NB4 (cell line): ENCODE results near the gene ANKRD39.

ENCODE experiments used
- DNase-seq: peaks from one replicate; pipeline ENCODE4 v3.0.0; 2010; ENCODE audit warnings: low read depth
- H3K4me3 ChIP-seq: one replicate; pipeline ENCODE4 v1.5.1; 2011; ENCODE audit warnings: mild to moderate bottlenecking, low read depth, low read length, moderate library complexity
- MYC ChIP-seq: IDR thresholded peaks from 2 replicates; pipeline ENCODE4 v1.6.1; 2011; ENCODE audit warnings: low read depth, low read length
- POLR2A ChIP-seq: IDR thresholded peaks from 2 replicates; pipeline ENCODE4 v1.6.1; 2011; ENCODE audit warnings: mild to moderate bottlenecking; ENCODE audit not compliant: insufficient read length; ENCODE audit errors: extremely low read depth
- TF ChIP-seq, protein P1 (sequence below): IDR thresholded peaks from one replicate; pipeline ENCODE4 v1.5.1; 2012; ENCODE audit warnings: low read depth, low read length
- TF ChIP-seq, protein P2 (sequence below): IDR thresholded peaks from 2 replicates; pipeline ENCODE4 v1.6.1; 2011; ENCODE audit warnings: low read depth, low read length

Gene ANKRD39

GRCh38 chr2:96801786-96802595 is 55.8 kb downstream of the ANKRD39 start:
- TF ChIP-seq POLR2A (no peak), MYC (no peak)
- TF ChIP-seq, protein P1, sequence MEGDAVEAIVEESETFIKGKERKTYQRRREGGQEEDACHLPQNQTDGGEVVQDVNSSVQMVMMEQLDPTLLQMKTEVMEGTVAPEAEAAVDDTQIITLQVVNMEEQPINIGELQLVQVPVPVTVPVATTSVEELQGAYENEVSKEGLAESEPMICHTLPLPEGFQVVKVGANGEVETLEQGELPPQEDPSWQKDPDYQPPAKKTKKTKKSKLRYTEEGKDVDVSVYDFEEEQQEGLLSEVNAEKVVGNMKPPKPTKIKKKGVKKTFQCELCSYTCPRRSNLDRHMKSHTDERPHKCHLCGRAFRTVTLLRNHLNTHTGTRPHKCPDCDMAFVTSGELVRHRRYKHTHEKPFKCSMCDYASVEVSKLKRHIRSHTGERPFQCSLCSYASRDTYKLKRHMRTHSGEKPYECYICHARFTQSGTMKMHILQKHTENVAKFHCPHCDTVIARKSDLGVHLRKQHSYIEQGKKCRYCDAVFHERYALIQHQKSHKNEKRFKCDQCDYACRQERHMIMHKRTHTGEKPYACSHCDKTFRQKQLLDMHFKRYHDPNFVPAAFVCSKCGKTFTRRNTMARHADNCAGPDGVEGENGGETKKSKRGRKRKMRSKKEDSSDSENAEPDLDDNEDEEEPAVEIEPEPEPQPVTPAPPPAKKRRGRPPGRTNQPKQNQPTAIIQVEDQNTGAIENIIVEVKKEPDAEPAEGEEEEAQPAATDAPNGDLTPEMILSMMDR, result no peak
- TF ChIP-seq, protein P2, sequence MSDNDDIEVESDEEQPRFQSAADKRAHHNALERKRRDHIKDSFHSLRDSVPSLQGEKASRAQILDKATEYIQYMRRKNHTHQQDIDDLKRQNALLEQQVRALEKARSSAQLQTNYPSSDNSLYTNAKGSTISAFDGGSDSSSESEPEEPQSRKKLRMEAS, result no peak
- no peak for DNase-seq
- no peak overlapping the region for H3K4me3 ChIP-seq

DNA sequence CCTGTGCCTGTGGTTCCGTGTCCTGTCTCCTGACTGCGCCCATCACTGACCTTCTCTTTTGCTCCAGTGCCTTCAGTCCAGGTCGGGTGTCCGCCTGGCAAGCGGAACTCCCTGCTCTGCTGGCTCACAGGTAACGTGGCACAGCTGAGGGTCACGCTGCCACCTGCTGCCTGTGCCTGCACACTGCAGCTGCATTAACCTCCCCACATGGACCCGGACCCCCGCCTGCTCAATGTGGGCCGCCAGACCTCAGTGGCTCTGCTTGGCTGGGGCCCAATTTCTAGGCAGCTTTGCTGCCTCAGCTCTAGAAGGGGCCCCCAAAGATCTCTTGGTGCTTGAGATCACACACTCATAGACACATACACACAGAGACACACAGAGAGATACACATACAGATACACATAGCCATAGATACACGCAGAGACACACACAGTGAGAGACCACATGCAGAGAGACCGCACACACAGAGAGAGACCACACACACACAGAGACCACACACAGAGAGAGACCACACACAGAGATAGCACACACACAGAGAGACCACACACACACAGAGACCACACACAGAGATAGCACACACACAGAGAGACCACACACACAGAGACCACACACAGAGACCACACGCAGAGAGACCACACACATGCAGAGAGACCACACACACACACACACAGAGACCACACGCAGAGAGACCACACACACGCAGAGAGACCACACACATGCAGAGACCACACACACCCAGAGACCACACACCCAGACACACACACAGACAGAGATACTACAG is 56.6 kb downstream of the ANKRD39 start:
- DNase-seq, result peak; percentile 58
- no peak overlapping the region for H3K4me3 ChIP-seq
- no peak for TF ChIP-seq MYC
- TF ChIP-seq, protein P1, result peak; percentile 85
- TF ChIP-seq, protein P2, result peak; percentile 30; the same call in 1 of the 2 replicates

DNA sequence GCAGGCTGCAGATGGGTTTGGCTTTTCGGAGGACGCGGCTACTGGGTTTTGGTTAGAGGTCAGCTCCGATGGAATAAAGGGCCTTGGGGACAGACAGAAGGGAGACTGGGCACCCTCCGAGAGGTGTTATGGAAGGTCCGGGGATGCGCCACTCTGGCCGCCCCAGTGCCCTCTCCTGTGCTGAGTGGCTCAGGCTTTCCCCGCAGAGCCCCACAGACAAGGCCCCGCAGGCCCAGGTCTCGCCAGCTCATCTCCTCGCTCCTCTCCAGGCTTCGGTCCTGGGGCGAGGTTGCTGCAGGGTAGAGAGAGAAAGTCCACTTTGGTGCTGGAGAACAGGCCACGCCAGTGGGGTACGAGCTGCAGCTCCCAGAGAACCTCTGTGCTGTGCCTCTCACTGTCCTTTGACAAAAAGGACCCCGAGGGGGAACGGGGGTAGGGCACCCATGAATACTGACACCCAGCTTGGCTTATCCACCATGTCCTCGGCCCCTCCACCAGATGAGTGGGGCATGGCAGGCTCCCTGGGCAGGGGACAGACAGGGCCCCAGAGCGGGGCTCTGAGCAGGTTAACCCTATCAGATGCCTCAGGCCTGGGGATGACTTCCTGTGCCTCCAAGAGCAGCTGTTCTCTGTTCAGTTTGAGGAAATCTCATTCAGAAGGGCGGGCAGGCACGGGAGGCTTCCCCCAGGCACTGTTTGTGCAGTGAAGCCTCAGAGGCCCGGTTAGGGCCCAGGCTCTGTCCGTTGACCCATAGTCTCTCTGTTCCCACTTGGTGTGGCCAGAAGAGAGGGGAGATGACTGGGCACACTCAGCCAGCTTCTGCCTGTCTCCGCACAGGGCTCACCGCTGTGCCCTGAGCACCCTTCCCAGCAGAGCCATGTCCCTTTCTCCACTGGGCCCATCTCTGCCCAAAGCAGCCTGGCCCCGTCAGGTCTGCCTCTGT is 57.5 kb downstream of the ANKRD39 start:
- no peak for DNase-seq
- no peak overlapping the region for H3K4me3 ChIP-seq
- TF ChIP-seq POLR2A, result no peak
- no peak for TF ChIP-seq MYC
- TF ChIP-seq, protein P1, result no peak
- TF ChIP-seq, protein P2, result no peak

DNA sequence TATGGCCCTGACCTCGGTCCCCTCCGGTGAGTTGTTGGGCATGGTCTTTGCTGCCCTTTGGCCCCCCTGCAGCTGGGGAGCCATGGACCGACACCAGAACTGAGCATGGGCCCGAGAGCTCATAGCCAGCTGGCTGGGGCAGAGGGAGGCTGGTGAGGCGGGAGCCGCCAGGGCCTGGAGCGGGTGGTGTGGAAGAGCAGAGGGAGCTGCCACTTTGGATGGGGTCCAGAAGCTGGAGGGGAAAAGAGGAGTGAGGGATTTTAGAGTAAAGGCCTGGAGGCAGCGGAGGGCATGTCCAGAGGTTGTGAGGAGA is 58.2 kb downstream of the ANKRD39 start:
- no peak for DNase-seq
- H3K4me3 ChIP-seq, result no peak overlapping the region
- TF ChIP-seq POLR2A (no peak), MYC (no peak)
- TF ChIP-seq, protein P1, result no peak
- TF ChIP-seq, protein P2, result no peak

DNA sequence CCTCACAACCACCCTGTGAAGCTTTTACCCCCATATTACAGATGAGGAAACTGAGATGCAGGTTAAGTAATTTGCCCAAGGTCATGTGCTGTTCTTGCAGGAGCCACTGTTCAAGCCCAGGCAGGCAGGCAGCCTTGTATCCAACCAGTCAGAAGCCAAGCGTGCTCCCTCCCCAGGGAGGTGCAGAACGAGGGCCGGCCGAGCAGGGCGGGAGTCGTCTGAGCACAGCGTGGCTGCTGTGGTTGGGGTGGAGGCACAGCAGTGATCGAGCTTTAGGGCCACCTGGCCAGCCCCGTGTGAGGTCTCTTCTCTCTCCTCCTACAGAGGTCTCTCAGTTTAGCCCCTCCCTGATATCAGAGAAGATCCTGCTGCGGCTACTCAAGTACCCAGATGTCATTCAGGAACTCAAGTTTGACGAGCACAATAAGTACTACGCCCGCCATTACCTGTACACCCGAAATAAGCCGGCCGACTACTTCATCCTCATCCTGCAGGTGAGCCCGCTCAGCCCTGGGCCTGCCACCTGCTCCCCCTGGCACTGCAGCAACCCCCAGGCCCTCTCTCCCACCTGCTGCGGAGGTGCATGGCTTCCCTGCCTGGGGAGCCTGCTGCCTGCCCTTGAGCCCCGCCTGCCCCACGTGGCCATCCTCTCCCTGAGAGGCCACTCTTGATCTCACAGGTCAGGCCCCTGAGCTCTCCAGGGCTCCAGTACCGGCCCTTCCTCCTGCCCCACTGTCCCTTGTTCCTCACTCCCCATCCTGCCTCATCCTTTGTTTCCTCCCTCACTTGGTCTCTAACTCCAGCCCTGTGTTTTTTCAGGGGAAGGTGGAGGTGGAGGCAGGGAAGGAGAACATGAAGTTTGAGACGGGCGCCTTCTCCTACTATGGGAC is 58.8 kb downstream of the ANKRD39 start:
- TF ChIP-seq, protein P2, result no peak
- TF ChIP-seq POLR2A (no peak), MYC (no peak)
- TF ChIP-seq, protein P1, result no peak
- no peak for DNase-seq
- no peak overlapping the region for H3K4me3 ChIP-seq
